Naive thymus-derived CD4-positive, alpha-beta T cell (primary cell): Measurements from ENCODE around the gene FYN. TPM values are rescaled to one million over a fixed set of nuclear protein-coding genes. Genes with fewer than 3 reads are reported as not detected.

ENCODE experiments used
- polyA plus RNA-seq, 2 donors: library from polyadenylated mRNA; unstranded; fragments of 300-500 nt; fragmentation: Illumina TruSeq; gene quantifications; one replicate each; pipeline ENCODE4 v1.2.3, GENCODE V29; 2021
- total RNA-seq, 6 experiments: library from RNA in 5 of 6; stranded (reverse) in 5 of 6; gene quantifications; 1 replicate in 5 of 6; 2 replicates in 1 of 6; pipeline ENCODE4 v1.2.3 and lab custom pipeline; 2021 to 2026

Gene FYN
- total and polyA plus RNA-seq, 7 experiments from 2014 or later: 200 to 720 (median 430) TPM

Other genes with a start within 250 kb of the FYN start
- not detected for gene CCN6, start 180.7 kb upstream of the FYN start, total RNA-seq
- gene CCN6, start 180.7 kb upstream of the FYN start, polyA plus RNA-seq: under 1 TPM in 1 of 2 donors, not detected in 1; 0.13 TPM
- gene TUBE1, start 214.0 kb upstream of the FYN start, total RNA-seq: 10 to 100 TPM; 19.3 to 50.0 (median 35.1) TPM
- 10 to 100 TPM; 13.4 to 16.1 TPM for gene TUBE1, start 214.0 kb upstream of the FYN start, polyA plus RNA-seq
- 1 to 10 TPM in 4 of 5 experiments, under 1 TPM in 1; 0.70 to 5.8 (median 2.0) TPM for gene FAM229B, start 214.1 kb upstream of the FYN start, total RNA-seq
- 10 to 100 TPM; 10.8 to 14.1 TPM for gene FAM229B, start 214.1 kb upstream of the FYN start, polyA plus RNA-seq